NOMO-1 treated with dmso at 0.1 percent for 144 hours (cell line): ENCODE results near the gene DEFB124.
"Not testable (repeated sequence)": the region's sequence is repeated elsewhere in the genome, so short reads cannot be mapped to it uniquely, and the experiment has no call there.

Experiments used
- DNase-seq: peaks from one replicate; lab custom pipeline; 2025; ENCODE audit not compliant: unreplicated experiment; lab: John Stamatoyannopoulos, UW

Gene DEFB124

DNA sequence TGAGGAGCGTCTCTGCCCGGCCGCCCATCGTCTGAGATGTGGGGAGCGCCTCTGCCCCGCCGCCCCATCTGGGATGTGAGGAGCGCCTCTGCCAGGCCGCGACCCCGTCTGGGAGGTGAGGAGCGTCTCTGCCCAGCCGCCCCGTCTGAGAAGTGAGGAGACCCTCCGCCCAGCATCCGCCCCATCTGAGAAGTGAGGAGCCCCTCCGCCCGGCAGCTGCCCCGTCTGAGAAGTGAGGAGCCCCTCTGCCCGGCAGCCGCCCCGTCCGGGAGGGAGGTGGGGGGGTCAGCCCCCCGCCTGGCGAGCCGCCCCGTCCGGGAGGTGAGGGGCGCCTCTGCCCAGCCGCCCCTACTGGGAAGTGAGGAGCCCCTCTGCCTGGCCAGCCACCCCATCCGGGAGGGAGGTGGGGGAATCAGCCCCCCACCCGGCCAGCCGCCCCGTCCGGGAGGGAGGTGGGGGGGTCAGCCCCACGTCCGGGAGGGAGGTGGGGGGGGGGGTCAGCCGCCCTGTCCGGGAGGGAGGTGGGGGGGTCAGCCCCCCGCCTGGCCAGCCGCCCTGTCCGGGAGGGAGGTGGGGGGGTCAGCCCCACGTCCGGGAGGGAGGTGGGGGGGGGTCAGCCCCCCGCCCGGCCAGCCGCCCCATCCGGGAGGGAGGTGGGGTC lies 47.9 kb downstream of the DEFB124 start:
- DNase-seq, result not testable (repeated sequence)

DNA sequence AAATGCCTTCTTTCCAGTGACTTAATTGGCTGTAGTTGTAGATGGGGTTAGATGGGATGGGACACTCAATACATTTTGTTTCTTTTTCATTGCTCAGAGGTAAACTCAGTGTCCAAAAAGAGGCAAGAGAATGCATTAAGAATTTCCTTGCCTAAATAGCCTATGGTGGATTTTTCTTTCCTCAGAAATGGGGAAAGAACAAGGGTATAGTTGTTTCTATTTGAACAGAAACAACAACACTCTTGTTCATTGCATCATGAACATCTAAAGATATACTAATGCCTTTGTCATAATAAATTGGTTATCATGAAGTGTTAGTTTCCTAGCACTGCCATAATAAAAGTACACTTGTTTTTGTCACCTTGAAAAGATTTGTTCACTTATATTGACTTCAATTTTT lies 49.1 kb downstream of the DEFB124 start:
- no peak for DNase-seq

DNA sequence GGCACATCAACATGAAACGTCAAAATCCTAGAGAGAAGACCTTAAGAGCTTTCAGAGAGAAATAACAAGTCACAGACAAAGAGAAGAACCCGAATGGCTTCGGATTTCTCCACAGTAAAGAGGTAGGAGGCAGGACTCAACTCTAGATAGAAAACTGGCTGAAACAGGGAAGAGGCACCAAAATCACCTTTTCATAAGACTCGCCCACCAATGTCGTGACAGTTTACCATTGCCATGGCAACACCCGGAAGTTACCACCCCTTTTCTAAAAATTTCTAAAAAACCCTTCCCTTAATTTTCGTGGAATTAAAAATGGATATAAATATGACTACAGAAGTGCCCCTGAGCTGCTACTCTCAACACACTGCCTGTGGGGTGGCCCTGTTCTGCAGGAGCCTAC lies 56.6 kb downstream of the DEFB124 start:
- DNase-seq, result no peak

DNA sequence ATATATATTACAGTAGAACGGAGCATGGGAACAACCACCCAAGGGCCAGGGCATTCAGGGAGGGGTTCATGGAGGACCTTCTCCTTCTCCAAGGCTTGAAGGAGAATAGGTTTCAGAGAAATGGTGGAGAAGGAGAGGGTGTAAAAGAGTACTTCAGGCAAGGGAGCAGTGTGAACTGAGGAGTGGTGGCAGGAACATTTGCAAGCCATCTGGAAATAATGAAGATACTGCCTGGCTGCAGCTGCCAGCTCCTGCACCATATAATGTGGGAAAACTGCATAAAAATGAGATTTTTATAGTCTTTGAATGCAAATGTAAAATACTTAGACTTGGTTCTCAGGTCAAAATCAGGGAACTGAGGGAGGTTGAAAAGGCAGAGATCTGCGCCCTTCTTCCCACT lies 59.3 kb downstream of the DEFB124 start:
- no peak for DNase-seq
